Brain pericyte (primary cell): ENCODE measurements around the gene TRMU.

Experiments used
- DNase-seq: peaks from one replicate; pipeline ENCODE4 v3.0.0-alpha.2; 2012; ENCODE audit warnings: low read depth, low spot score

TRMU gene

GRCh38 chr22:46355996-46356471 is 20.5 kb downstream of the TRMU start:
- DNase-seq = no peak

GRCh38 chr22:46356496-46357480 is 21.3 kb downstream of the TRMU start:
- DNase-seq = no peak

- DNase-seq = no peak
Observed at GRCh38 chr22:46357711-46358520, 22.4 kb downstream of the TRMU start.

- no peak for DNase-seq
Observed at GRCh38 chr22:46358766-46359165, 23.3 kb downstream of the TRMU start.

GRCh38 chr22:46359362-46359761 is 23.8 kb downstream of the TRMU start:
- no peak for DNase-seq

- no peak for DNase-seq
Observed at GRCh38 chr22:46360097-46360496, 24.6 kb downstream of the TRMU start.

- no peak for DNase-seq
Observed at GRCh38 chr22:46360891-46361290, 25.4 kb downstream of the TRMU start.

- DNase-seq = no peak
Observed at GRCh38 chr22:46361826-46362202, 26.3 kb downstream of the TRMU start.

- DNase-seq = no peak
Observed at GRCh38 chr22:46362203-46362933, 26.9 kb downstream of the TRMU start.

GRCh38 chr22:46362934-46363515 is 27.5 kb downstream of the TRMU start:
- DNase-seq = no peak

GRCh38 chr22:46363611-46364321 is 28.3 kb downstream of the TRMU start:
- no peak for DNase-seq

- no peak for DNase-seq
Observed at GRCh38 chr22:46364341-46365165, 29.0 kb downstream of the TRMU start.

GRCh38 chr22:46365166-46365624 is 29.7 kb downstream of the TRMU start:
- DNase-seq = no peak

GRCh38 chr22:46366327-46366731 is 30.8 kb downstream of the TRMU start:
- DNase-seq = no peak

- no peak for DNase-seq
Observed at GRCh38 chr22:46366801-46367706, 31.5 kb downstream of the TRMU start.

GRCh38 chr22:46367707-46368191 is 32.2 kb downstream of the TRMU start:
- no peak for DNase-seq

GRCh38 chr22:46368422-46368821 is 32.9 kb downstream of the TRMU start:
- DNase-seq = no peak
